Fibroblast of skin of right quadriceps (primary cell): ENCODE results near the gene PAX8.
A peak's percentile ranks its signal among the peaks of the same experiment; 100 is the strongest.
"Not testable (repeated sequence)": the region's sequence is repeated elsewhere in the genome, so short reads cannot be mapped to it uniquely, and the experiment has no call there.

Experiments
- DNase-seq: peaks from one replicate; pipeline ENCODE4 v3.0.0-alpha.2; 2013

The PAX8 gene

GRCh38 chr2:113288117-113288673 lies 9.5 kb upstream of the PAX8 start:
- DNase-seq = not testable (repeated sequence)

GRCh38 chr2:113285816-113286215 lies 7.1 kb upstream of the PAX8 start:
- DNase-seq = no peak

- DNase-seq = peak; percentile 75
These were observed 6.3 kb upstream of the PAX8 start for GRCh38 chr2:113284999-113285398.

- peak; percentile 9 for DNase-seq
These were observed 5.8 kb upstream of the PAX8 start for GRCh38 chr2:113284476-113284875.

GRCh38 chr2:113283704-113284284 lies 5.1 kb upstream of the PAX8 start:
- DNase-seq = peak; percentile 94

GRCh38 chr2:113282747-113283533 lies 4.2 kb upstream of the PAX8 start:
- peak; percentile 18 for DNase-seq

- DNase-seq = peak; percentile 53
These were observed 3.4 kb upstream of the PAX8 start for GRCh38 chr2:113281910-113282746.

GRCh38 chr2:113278073-113278741 lies 514 bp downstream of the PAX8 start:
- DNase-seq = no peak

GRCh38 chr2:113277474-113278072 lies 1.1 kb downstream of the PAX8 start:
- no peak for DNase-seq

- DNase-seq = no peak
These were observed 1.8 kb downstream of the PAX8 start for GRCh38 chr2:113276761-113277425.

GRCh38 chr2:113276216-113276760 lies 2.4 kb downstream of the PAX8 start:
- no peak for DNase-seq

GRCh38 chr2:113275556-113276215 lies 3.0 kb downstream of the PAX8 start:
- DNase-seq = no peak

GRCh38 chr2:113274432-113274831 lies 4.3 kb downstream of the PAX8 start:
- no peak for DNase-seq

- DNase-seq = no peak
These were observed 4.7 kb downstream of the PAX8 start for GRCh38 chr2:113273981-113274380.

- DNase-seq = no peak
These were observed 5.6 kb downstream of the PAX8 start for GRCh38 chr2:113273027-113273551.

- no peak for DNase-seq
These were observed 6.2 kb downstream of the PAX8 start for GRCh38 chr2:113272477-113272876.

- no peak for DNase-seq
These were observed 9.9 kb downstream of the PAX8 start for GRCh38 chr2:113268621-113269360.

- DNase-seq = no peak
These were observed 12.3 kb downstream of the PAX8 start for GRCh38 chr2:113266431-113266830.

GRCh38 chr2:113264713-113265403 lies 13.9 kb downstream of the PAX8 start:
- no peak for DNase-seq
